ENCODE data around the gene CHDH.

The CHDH gene

DNA sequence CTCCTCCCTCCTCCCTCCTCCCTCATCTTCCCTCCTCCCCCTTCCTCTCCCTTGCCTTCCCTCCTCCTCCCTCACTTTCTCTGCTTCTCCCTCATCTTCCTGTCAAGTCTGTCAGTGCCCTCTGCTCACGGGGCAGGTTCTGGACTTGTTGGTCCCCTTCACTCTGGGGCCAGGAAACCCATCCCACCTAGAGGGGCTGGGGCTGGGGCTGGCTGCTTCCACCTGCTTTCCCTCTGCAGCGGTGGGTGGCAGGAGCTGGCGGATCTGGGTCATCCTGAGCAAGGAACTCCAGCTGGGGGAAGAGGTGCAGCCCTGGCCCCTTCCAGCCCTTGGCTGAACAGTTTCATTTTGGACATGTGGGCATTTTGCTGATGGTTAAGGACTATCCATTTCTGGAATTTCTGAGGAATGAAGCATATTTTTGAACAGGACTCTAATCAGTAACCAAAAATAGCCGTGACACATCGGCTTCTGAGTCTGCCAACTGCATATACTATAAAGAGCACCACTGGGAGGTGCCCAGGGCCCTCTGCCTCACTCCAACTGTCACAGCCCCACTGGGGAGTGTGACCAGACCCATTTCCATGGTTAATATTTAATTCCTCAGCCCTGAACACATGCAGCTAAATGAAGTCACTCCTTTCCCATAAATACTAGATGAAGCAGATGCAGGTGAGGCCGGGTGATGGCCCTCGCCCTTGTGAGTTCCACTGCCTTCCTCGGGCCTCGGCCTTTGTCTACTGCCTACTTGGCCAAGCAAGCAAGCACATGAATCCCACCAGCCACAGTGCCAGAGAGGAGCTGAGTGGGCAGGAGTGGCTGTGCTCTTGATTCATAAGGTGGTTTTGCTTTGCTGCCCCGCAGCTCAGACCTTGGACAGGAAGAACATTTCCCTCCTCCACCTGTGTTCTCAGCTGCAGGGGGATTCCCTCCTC, 39.8 kb downstream of the CHDH start:
- DNase-seq: no peak

DNA sequence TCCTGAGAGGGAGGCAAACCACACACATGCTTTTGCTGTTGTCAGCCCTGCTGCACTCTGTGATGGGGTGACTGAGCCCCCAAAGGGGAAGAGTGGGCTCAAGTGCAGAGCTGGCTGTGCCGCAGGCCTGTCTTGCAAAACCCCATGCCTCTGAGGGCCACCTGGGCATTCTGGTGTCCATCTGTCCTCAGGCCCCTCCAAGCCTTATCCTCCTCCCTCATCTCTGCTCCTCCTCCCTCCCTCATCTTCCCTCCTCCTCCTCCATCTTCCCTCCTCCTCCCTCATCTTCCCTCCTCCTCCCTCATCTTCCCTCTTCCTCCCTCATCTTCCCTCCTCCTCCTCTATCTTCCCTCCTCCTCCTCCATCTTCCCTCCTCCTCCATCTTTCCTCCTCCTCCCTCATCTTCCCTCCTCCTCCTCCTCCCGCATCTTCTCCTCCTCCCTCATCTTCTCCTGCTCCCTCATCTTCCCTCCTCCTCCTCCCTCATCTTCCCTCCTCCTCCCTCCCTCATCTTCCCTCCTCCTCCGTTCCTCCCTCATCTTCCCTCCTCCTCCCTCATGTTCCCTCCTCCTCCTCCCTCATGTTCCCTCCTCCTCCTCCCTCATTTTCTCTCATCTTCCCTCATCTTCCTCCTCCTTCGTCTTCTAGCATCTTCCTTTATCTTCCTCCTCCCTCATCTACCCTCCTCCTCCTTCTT, 40.6 kb downstream of the CHDH start:
- no peak for DNase-seq

DNA sequence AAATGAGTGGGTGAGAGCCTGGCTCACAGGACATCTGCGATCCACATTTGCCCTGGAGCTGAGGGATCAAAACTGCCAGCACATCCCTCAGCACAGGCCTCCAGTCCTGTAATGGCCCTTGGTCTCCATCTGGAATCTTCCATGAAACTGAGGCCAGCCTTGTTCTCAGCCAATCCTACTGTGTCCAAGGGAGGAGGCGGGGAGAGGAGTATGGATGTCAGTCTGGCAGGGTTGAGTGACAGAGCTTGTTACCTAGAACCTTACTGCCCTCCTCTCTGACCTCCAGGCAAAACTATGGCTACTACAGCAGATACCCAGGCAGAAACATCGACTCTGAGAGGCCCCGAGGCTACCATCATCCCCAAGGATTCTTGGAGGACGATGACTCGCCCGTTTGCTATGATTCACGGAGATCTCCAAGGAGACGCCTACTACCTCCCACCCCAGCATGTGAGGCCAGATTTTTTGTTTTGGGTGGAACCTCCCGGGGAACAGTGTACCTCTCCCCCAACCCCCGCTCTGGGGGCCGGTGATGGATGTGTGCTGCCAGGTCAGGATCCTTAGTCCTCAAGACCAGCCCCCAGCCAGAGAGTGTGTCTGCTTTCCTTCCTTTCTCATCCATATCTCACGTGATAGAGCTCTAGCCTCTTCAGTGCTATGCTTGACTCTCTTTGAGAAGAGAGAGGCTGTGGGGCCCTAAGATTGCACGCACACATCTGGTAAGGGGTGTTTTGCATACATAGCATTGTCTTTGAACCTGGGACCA, 41.3 kb downstream of the CHDH start:
- DNase-seq: no peak

DNA sequence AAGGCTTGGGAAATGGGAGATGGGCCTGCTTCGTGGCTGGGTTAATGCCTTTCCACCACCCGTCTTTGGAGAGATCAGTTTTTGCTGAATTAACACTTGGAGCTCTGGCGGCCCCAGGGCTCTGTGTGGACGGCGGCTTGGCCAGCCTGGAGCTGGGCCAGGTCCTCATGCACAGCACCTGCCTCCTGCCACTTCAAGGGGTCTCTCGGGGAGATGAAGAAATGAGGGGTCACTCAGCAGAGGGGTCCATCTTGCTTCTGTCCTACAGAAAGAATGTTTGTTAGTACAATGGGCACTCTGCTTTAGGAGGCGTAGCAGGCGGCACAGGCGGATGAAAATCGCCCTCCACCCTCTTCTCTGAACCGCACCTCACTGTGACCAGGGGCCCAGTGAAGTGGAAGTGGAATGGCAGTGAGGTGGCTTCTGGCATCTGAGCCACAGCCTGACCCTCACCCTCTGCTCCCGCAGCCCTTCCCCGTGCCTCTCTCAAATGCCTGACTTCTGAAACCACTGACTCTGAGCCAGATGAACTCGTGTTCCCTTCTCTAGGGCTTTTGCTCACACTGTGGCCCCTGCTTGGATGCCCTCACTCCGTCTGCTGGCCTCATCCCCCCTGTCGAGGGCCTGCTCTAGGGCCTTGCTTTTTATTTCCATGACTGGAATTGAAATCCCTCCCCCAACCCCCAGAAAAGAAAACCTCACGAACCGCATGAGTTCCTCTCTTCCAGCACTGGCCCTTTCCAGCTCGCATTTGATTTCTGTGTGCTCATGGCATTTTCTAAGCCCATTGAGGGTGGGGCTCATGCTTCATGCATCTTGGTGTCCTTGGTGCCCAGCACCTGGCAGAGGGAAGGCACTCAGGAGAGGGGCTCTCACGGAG, 42.2 kb downstream of the CHDH start:
- no peak for DNase-seq

DNA sequence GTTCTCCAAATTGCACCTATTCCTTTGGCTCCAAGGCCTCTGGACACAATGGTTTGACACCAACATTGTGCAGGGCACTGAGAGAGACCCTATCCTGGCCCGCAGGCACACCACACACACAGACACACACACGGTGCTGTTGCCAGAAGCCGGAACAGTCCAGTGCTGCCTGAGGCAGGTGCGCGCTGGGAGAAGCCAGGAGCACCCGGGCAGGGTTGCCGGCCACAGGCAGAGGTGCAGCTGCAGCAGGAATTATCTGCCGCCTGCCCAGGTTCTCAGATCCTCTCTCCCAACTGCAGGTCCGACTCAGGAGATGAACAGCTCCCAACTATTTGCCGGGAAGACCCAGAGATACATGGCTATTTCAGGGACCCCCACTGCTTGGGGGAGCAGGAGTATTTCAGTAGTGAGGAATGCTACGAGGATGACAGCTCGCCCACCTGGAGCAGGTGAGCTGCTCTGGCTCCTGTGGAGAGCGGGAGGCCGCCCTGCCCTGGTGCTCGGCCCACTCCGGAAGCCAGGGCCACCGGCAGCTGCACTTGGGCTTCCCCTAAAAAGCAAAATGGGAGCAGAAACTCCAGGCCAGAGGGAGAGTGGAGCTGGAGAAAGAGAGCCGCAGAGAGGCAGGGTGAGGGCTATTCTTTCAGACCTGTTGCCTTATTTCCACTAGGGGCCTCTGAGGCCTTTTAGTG, 42.9 kb downstream of the CHDH start:
- DNase-seq: no peak

DNA sequence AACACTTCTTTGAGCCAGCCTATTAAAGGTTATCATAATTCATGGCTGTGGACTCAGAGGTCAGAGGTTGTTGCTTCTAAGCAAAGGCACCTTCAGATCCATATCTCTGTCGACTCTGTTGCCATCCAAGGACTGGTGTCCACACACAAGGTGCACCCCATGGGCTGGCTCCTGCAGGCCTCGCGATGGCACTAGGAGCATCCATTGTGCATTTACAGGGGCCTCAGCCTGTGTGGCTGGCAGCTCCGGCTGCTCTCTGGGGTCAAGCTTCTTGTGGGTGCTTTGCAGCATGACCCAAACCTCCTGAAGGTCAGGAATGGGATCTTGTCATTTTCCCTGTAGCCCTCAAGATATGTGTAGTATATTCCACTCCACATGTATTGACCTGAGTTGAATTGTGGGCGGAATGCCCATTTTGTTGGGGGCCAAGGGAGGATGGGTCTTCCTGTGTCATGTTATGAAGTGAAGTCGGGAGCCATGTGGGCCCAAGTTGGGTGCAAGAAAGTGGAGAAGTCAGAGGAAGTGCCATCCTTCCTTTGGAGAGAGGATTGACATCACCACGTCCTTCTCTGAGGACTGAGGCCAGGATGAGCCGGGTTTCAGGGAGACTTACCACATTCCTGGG, 43.9 kb downstream of the CHDH start:
- no peak for DNase-seq

DNA sequence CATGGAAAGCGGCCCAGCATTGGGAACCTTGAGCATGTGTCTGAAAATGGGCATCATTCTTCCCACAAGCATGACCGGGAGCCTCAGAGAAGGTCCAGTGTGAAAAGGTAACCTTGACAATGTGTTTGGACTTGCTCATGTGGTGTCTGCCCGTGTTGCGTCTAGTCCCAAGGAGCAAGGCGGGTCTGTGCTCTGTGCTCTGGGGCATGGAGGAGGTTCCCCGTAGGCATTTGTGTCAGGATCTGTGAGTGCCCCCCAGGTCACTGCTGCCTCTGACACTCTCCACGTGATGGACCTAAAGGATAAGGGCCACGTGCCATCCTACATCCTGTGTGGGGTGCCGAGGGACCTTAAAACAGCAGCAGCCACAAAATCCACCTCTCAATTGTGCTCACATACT, 44.9 kb downstream of the CHDH start:
- no peak for DNase-seq

DNA sequence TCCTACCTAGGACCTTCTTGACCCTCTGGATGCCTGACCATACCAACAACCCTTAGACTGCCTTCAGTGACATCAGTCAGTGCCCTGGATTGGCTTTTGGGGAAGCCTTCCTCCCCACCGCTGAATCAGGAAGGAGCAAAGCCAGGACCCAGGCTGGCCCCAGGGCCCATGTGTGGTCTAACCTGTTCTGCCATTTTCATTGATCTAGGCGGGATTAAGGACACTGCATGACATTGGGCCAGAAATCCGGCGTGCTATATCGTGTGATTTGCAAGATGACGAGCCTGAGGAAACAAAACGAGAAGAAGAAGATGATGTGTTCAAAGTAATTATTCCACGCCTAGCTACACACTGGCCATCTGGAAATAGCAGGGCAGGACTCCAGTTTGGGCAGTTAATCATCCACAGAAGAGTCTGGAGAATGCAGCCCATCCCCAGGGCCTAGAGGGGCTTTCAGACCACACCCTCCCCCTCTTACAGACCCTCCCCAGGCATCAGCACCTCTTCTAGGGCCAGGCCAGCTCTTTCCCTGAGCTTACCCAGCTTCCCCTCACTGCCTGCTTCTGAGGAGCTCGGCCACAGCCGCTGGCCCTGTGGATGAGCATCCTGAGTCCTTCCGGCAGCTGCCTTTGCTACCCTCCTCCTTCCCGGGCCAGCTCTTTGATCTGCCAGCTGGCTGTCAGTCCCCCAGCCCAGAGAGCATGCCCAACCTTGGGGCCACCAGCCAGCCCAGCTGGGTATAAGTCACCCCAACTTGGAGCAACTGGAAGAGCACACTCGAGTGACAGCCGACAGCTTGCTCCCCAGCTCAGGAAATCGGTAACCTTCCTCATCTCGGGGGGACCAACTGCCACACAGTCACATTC, 45.9 kb downstream of the CHDH start:
- DNase-seq: no peak

DNA sequence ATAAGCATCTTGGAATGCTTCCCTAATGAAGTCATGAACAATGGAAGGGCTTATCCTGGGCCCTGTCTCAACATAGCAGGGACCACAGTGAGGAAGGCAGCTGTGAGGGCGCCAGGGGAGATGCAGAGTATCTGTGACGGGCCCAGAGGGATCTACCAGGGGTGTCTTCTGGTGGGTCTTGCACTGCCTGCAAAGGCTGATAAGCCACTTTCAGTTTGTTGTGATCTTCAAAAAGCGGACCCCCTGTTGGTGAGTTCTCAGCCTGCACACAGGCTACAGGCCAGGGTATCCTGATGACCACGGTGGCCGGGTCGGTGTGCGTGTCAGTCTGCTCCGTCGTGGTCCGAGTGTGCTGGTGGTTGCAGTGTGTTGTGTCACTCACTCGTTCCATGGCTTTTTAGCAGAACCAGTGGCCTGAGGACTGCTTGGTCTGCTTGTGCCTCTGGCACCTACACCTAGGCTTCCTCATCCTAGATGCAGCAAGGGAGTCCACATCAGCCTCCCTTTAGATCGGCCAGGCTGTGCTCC, 46.8 kb downstream of the CHDH start:
- no peak for DNase-seq

DNA sequence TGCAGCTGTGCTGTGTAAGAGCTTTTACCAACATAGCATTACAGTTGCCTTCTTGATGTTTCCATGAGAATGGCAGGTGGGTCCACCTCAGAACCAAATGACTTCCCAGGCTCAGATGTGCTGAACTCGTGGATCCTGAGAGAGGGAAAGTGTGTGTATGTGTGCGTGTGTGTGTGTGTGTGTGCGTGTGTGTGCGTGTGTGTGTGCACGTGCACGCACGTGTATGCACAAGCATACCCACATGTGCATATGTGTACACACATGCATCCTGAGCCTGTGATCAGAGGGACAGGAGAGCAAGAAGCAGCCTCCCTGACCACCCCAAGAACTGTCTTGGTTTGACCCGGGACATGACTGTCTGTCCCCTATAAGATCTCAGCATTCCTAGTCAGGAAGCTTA, 48.1 kb downstream of the CHDH start:
- no peak for DNase-seq

DNA sequence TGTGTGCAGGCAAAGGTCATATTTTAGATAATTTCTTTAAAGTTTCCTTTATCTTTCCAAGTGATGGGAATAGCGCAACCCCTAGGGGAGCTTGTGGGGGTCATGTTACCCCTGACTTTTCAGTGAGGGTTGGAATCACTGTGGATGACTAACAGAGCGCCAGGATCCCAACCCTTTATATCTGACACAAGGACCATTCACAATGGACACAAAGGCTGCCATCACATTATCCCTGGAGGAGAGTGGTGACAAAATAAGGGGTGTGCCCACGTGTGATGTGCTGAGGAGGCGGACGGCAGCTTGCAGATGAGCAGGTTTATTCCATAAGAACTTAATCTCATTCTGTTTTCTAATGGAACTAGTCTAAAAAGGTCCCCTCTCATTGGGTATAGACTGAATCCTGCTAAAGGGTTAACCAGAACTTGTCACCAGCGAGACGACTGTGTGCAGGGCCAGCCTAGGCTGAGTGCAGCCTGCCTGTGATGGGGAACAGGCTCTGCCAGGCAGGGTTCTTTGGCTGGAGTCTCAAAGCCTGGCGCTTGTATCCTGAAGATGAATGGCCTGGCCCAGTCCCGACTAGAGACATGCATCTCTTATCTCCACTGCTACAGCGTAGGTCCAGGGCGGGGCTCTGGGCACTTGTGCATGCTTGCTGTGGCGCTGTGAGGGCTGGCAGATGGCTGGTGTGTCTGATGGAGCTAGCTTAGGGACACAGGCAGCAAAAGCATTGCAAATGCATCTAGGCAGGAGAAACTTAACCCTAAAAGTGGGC, 50.2 kb downstream of the CHDH start:
- peak; percentile 20 for DNase-seq

DNA sequence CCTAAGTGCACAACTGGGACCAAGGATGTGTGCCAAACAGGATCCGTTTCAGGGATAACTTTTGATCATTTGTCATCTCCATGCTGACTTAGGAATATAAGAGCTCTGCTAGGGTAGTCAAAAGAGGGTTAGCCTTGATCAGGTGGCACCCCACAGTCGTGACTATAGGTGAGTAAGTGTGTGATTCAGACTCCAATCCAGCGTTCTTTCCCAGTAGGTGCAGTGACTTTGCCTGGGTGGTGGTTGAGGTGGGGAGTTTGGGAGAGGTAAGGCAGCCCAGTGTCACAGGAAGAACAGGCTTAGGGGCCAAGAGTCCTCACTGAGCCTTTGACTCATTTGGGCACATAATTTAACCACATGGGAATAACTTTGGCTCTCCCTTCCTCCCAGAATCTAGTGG, 51.0 kb downstream of the CHDH start:
- no peak for DNase-seq

DNA sequence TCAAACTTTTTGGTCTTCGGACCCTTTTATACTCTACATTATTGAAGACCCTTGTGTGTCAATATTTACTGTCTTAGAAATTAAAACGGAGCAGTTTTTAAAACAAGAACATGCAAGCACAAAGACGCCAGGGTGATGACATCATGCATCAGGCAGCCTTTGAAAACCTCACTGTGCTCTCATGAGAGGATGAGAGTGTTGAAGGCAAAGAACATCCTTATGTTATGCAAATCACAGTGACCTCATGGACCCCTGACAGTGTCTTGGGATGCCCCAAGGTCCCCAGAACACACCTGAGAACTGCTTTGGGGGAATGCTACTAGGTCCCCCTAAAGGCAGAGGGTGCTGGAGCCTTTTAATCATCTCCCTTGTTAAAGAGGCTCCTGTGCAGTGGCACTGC, 51.6 kb downstream of the CHDH start:
- no peak for DNase-seq

DNA sequence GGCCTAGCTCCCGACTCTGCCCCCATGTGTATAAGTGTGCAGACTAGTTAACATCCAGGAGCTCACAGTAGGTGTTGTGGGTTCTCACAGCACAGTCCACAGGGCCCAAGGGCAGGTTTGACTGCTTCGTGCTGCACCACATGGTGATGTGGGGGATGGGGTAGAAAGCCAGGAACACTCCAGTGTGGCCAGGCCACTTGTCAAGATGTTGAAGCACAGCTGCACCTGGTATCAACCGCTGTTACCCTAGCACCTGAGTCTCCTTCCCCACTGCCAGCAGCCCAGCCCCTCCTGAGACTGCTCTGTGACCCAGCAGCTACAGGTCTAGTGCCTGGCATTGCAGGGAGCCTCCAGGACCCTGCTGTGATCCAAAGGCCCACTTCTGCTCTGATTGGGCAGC, 53.4 kb downstream of the CHDH start:
- no peak for DNase-seq

DNA sequence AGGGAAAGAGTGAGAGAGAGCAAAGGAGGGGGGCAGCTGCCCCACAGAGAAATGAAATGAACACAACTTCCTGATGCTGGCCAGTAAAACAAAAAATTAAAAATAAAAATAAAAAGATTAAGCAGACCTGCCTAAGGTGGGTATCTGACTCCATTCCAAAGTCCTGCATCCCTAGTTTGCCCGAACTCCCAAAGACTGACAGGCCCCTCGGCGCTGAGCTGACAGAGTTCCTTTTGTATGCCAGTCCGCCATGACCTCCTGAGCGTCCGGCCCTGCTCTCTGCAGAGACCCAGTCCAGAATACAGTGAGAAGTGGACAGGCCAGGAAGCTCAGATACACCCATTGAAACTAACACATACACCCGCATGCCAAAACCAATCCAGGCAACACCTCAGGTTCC, 54.9 kb downstream of the CHDH start:
- DNase-seq: no peak

DNA sequence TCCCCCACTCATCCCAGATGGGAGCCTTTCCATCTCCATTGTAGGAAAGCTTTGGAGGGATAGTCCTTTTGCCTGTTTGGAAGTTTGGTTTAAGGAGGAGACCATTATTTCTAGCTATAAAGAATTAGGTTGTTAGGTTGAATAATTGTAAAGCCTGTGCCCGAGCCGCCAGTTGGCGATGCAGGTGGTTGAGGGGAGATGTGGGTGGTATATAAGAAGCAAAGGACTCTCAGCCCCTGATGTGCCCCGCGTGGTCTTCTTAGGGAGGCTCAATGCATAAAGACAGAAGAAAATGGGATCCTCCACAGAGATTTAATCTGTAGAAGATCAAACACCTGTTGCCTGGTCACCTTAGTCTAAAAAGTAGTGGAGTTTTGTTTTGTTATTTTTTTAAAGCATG, 55.7 kb downstream of the CHDH start:
- DNase-seq: no peak

DNA sequence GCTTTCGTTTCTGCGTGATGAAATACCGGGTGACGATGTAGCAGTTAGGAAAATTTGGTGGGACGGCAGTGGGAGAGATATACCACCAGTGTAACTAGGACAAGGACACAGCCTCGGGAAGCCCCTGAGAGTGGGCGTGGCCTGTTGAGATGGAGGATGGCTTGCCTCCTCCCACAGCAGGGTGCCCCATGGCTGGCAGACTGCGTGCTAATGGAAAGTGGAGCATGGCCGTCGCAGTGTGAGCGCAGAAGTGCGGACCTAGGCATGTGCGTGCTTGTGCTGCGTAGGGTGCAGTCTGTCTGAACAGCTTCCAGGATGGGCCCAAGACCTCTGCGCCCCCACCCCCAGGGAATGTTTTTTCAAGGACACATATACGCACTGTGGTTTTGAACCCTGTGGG, 56.8 kb downstream of the CHDH start:
- DNase-seq: no peak

DNA sequence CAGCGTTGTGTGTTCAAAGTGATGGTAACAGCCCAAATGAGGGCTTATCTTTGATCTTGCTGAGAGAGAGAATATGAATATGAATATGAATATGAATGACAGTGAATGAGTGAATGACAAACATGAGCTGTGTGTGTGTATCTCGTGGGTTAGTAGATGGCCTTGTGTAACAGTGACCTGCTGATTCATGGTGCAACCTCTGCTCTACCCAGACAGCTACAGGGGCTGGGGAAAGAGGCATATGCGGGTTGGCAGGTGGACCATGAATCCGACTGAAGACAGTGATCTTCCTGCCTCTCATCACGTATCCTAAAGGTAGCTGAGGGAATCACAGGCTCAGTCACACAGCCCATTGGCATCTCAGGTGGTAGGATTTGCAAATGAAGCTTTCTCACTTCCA, 58.2 kb downstream of the CHDH start:
- DNase-seq: no peak

DNA sequence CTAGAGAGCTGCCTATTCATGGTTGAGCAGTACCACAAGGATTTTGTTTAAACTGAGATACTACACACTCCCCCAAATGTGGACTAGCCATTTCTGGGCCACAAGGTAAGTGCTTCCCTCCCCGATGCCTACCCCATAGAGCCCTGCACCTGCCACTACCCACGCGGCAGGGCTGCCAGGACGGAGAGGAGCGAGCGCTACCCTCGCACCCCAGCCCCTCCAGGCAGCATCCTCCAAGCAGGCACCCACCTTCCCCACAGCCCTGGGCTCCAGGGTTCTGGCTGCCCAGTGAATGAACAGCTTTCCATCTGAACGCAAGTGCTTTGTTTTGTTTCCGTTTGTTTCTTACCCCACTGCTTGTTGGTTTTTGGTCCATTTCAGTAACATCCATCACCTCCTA, 59.2 kb downstream of the CHDH start:
- DNase-seq: no peak

Data from NCI-H1694 treated with DMSO at 0.1 percent for 48 hours (cell line).